Measurements from ENCODE around the gene ADAMTSL2.

Gene ADAMTSL2

DNA sequence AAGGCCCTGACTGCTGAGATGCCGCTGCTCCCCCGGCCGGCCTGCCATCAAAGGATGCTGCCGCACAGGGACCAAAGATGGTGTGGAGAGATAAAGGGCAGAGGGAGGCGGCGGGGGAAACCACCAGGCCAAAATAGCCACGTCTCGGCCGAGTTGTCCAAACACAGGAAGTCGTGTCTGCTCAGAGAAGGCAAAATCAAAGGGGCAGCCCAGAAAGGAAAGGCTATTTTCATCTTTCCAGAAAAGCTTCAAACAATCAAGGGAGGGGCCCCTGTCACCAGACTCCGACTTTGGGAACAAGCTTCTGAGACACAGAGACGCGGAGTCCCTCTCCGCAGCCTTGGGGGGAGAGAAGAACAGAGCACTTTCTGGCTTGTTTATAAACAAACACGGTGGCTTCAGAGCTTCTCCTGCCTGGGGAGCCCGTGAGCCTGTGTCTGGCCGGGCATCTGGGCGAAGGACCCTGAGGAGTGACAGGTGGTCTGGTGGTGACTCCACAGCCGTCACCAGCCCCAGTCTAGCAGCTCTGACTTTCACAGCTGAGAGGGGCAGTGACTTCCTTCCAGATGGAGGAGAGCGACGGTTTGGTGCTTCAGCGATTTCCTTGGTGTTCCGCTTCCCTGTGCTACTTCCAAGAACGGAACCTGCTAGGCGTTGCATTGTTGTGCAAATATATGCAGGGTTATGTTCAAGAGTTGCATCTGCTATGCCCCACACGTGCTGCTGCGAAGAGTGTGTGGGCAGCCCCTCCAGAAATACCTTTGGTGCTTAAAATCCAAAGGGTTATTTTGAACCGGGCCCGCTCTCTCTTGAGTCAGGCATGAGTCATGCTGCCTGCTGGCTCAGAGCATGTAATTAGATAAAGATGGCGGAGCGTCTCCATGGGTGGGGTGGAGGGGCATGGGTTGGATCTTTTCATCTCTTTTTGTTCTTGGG lies 24.0 kb downstream of the ADAMTSL2 start:
- Histone ChIP-seq H3K4me1 (ENCODE audit: control insufficient read depth in 2 of 2, insufficient read depth in 1 of 2, low read depth in 1 of 2, low read length in 2 of 2) (peaks cover 13 to 25% of the 10 kb centered on the region in 2 donors), H4K91ac (ENCODE audit: low read depth, low read length, poor library complexity) (no peak overlapping the region), H3K36me3 (replicated peaks in 1 of 2; ENCODE audit: control insufficient read depth in 2 of 2, insufficient read depth in 2 of 2, low read length in 2 of 2) (no peaks in the 10 kb centered on the region), H3K79me1 (ENCODE audit: low read depth, low read length) (no peaks in the 10 kb centered on the region), H3K18ac (ENCODE audit: low read length) (peak overlapping the region; percentile 76), H2AK5ac (ENCODE audit: low read depth, low read length) (no peak overlapping the region), H2BK5ac (ENCODE audit: low read length) (peak overlapping the region; percentile 42), H3K9ac (ENCODE audit: low read depth, low read length, poor library complexity) (no peak overlapping the region), H3K27ac (replicated peaks; ENCODE audit: low read length) (peak overlapping the region; percentile 3), H3K4ac (ENCODE audit: low read length) (no peak overlapping the region), H3K4me3 (ENCODE audit: low read length in 2 of 2) (peak overlapping the region in 1 of 2 donors; percentile 37), H4K8ac (ENCODE audit: low read depth, low read length) (peak overlapping the region; percentile 4), H3K23ac (ENCODE audit: low read depth, low read length, poor library complexity) (peak overlapping the region; percentile 17), H3K4me2 (ENCODE audit: insufficient read depth, low read length, poor library complexity, severe bottlenecking) (no peak overlapping the region), H2BK120ac (ENCODE audit: low read depth, low read length) (no peak overlapping the region), H2AFZ (ENCODE audit: low read length) (peak overlapping the region; percentile 90), H3K9me3 (replicated peaks in 1 of 2; ENCODE audit: control insufficient read depth in 2 of 2, insufficient read depth in 1 of 2, low read depth in 1 of 2, low read length in 2 of 2) (no peaks in the 10 kb centered on the region), H2BK12ac (ENCODE audit: low read length) (no peak overlapping the region), H2BK15ac (ENCODE audit: low read length) (peak overlapping the region; percentile 20), H3K14ac (ENCODE audit: low read length) (no peak overlapping the region), H3K27me3 (ENCODE audit: control insufficient read depth in 3 of 3, insufficient read depth in 3 of 3, low read depth in 1 of 3, low read length in 3 of 3) (peaks cover 0 to 2% (median 0%) of the 10 kb centered on the region in 3 experiments)
- no peak for DNase-seq (ENCODE audit: low spot score)
- no CpG with 5 or more reads among the region's 31 CpGs for WGBS, 2 donors (ENCODE audit: extremely low coverage in 2 of 2, insufficient read length in 2 of 2, insufficient replicate concordance in 1 of 2)

DNA sequence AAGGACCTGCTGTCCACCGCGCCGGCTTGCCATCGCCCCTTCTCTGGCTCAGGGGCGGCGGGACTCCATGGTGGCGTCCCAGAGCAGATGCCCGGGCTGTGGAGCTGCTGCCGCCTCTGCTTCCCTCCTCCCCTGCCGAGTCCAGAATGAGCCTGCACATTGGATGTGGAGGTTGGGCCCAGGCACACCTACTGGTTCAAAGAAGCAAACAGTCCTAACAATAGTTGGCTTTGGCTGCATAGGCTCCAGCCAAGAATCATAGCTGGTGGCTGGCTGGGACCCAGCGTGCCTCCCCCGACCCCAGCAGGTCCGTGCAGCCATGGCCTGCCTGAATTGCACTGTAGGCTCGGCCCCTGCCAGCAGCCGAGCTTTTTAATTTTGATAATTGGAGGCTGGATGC lies 25.8 kb downstream of the ADAMTSL2 start:
- Histone ChIP-seq H3K4ac (ENCODE audit: low read length) (no peak overlapping the region), H2BK120ac (ENCODE audit: low read depth, low read length) (no peak overlapping the region), H3K36me3 (replicated peaks in 1 of 2; ENCODE audit: control insufficient read depth in 2 of 2, insufficient read depth in 2 of 2, low read length in 2 of 2) (no peaks in the 10 kb centered on the region), H2BK5ac (ENCODE audit: low read length) (peak overlapping the region; percentile 71), H3K27ac (replicated peaks; ENCODE audit: low read length) (no peak overlapping the region), H3K79me1 (ENCODE audit: low read depth, low read length) (no peaks in the 10 kb centered on the region), H3K4me2 (ENCODE audit: insufficient read depth, low read length, poor library complexity, severe bottlenecking) (no peak overlapping the region), H3K4me3 (ENCODE audit: low read length in 2 of 2) (no peak overlapping the region), H3K9me3 (replicated peaks in 1 of 2; ENCODE audit: control insufficient read depth in 2 of 2, insufficient read depth in 1 of 2, low read depth in 1 of 2, low read length in 2 of 2) (no peaks in the 10 kb centered on the region), H2AK5ac (ENCODE audit: low read depth, low read length) (peak overlapping the region; percentile 76), H3K27me3 (ENCODE audit: control insufficient read depth in 3 of 3, insufficient read depth in 3 of 3, low read depth in 1 of 3, low read length in 3 of 3) (peaks cover 0 to 6% (median 0%) of the 10 kb centered on the region in 3 experiments), H3K4me1 (ENCODE audit: control insufficient read depth in 2 of 2, insufficient read depth in 1 of 2, low read depth in 1 of 2, low read length in 2 of 2) (peaks cover 10 to 29% of the 10 kb centered on the region in 2 donors), H2AFZ (ENCODE audit: low read length) (no peak overlapping the region), H3K23ac (ENCODE audit: low read depth, low read length, poor library complexity) (no peak overlapping the region), H2BK15ac (ENCODE audit: low read length) (no peak overlapping the region), H3K14ac (ENCODE audit: low read length) (peak overlapping the region; percentile 57), H3K18ac (ENCODE audit: low read length) (peak overlapping the region; percentile 65), H3K9ac (ENCODE audit: low read depth, low read length, poor library complexity) (no peak overlapping the region), H4K91ac (ENCODE audit: low read depth, low read length, poor library complexity) (no peak overlapping the region), H2BK12ac (ENCODE audit: low read length) (no peak overlapping the region), H4K8ac (ENCODE audit: low read depth, low read length) (no peak overlapping the region)
- no CpG with 5 or more reads among the region's 15 CpGs for WGBS, 2 donors (ENCODE audit: extremely low coverage in 2 of 2, insufficient read length in 2 of 2, insufficient replicate concordance in 1 of 2)
- DNase-seq (ENCODE audit: low spot score), result no peak

DNA sequence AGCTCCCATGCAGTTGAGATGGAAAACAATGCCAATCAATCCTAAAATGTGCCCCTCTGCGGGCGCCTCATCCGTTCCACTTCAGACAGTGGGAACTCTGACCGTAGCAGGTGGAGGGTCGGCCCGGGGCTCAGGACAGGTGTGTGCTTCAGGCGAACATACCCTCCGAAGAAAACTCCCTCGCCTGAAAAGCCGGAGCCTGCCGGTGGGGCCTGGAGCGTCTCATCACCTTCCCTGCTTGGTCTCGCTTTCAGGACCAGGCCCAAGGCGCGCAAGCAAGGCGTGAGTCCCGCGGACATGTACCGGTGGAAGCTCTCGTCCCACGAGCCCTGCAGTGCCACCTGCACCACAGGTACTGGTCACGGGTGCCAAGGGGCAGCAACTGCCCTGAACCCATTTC lies 26.4 kb downstream of the ADAMTSL2 start:
- Histone ChIP-seq H3K4me2 (ENCODE audit: insufficient read depth, low read length, poor library complexity, severe bottlenecking) (no peak overlapping the region), H3K36me3 (replicated peaks in 1 of 2; ENCODE audit: control insufficient read depth in 2 of 2, insufficient read depth in 2 of 2, low read length in 2 of 2) (no peaks in the 10 kb centered on the region), H2BK120ac (ENCODE audit: low read depth, low read length) (no peak overlapping the region), H2BK5ac (ENCODE audit: low read length) (no peak overlapping the region), H3K27me3 (ENCODE audit: control insufficient read depth in 3 of 3, insufficient read depth in 3 of 3, low read depth in 1 of 3, low read length in 3 of 3) (peaks cover 0 to 9% (median 0%) of the 10 kb centered on the region in 3 experiments), H4K8ac (ENCODE audit: low read depth, low read length) (peak overlapping the region; percentile 32), H3K4ac (ENCODE audit: low read length) (no peak overlapping the region), H3K23ac (ENCODE audit: low read depth, low read length, poor library complexity) (peak overlapping the region; percentile 70), H4K91ac (ENCODE audit: low read depth, low read length, poor library complexity) (peak overlapping the region; percentile 69), H3K27ac (replicated peaks; ENCODE audit: low read length) (no peak overlapping the region), H3K4me3 (ENCODE audit: low read length in 2 of 2) (no peak overlapping the region), H3K79me1 (ENCODE audit: low read depth, low read length) (no peaks in the 10 kb centered on the region), H2AK5ac (ENCODE audit: low read depth, low read length) (peak overlapping the region; percentile 61), H3K18ac (ENCODE audit: low read length) (peak overlapping the region; percentile 80), H2BK15ac (ENCODE audit: low read length) (peak overlapping the region; percentile 26), H3K9ac (ENCODE audit: low read depth, low read length, poor library complexity) (no peak overlapping the region), H2BK12ac (ENCODE audit: low read length) (no peak overlapping the region), H2AFZ (ENCODE audit: low read length) (no peak overlapping the region), H3K9me3 (replicated peaks in 1 of 2; ENCODE audit: control insufficient read depth in 2 of 2, insufficient read depth in 1 of 2, low read depth in 1 of 2, low read length in 2 of 2) (no peaks in the 10 kb centered on the region), H3K14ac (ENCODE audit: low read length) (no peak overlapping the region), H3K4me1 (ENCODE audit: control insufficient read depth in 2 of 2, insufficient read depth in 1 of 2, low read depth in 1 of 2, low read length in 2 of 2) (peaks cover 10 to 30% of the 10 kb centered on the region in 2 donors)
- no CpG with 5 or more reads among the region's 22 CpGs for WGBS, 2 donors (ENCODE audit: extremely low coverage in 2 of 2, insufficient read length in 2 of 2, insufficient replicate concordance in 1 of 2)
- DNase-seq (ENCODE audit: low spot score), result no peak

DNA sequence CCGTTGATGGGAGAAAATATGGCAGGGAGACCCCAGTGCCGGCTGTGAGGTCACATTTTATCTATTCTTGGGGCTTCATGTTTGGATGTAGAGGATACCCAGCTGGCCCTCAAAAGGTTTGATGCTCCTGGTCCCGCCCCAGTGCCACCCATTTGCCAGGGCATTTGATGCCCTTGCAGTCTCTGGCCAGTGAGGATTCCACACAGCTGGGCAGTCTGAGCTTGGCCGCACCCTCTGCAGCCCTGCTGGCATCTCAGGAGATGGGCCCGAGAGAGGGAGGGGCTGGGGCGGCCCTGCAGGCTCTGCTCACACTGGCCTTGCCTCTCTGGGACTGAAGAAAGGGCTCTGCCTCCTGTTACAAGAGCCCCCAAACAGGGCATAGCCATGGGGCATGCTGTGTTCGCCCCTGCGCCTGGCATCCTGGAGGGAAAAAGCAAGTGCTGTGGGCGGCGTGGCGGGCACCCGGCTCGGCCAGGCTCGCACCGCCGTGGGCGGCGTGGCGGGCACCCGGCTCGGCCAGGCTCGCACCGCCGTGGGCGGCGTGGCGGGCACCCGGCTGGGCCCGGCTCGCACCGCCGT lies 27.6 kb downstream of the ADAMTSL2 start:
- H3K9me3 ChIP-seq (replicated peaks in 1 of 2; ENCODE audit: control insufficient read depth in 2 of 2, insufficient read depth in 1 of 2, low read depth in 1 of 2, low read length in 2 of 2), result no peaks in the 10 kb centered on the region
- DNase-seq (ENCODE audit: low spot score), result no peak
- H3K27me3 ChIP-seq (ENCODE audit: control insufficient read depth in 3 of 3, insufficient read depth in 3 of 3, low read depth in 1 of 3, low read length in 3 of 3), result peaks cover 0 to 10% (median 0%) of the 10 kb centered on the region in 3 experiments
- no peak overlapping the region for H3K23ac ChIP-seq (ENCODE audit: low read depth, low read length, poor library complexity)
- H4K91ac ChIP-seq (ENCODE audit: low read depth, low read length, poor library complexity), result no peak overlapping the region
- no peak overlapping the region for H3K4ac ChIP-seq (ENCODE audit: low read length)
- H3K18ac ChIP-seq (ENCODE audit: low read length), result peak overlapping the region; percentile 46
- H2AK5ac ChIP-seq (ENCODE audit: low read depth, low read length), result peak overlapping the region; percentile 81
- no peak overlapping the region for H2BK15ac ChIP-seq (ENCODE audit: low read length)
- H2AFZ ChIP-seq (ENCODE audit: low read length), result no peak overlapping the region
- H2BK5ac ChIP-seq (ENCODE audit: low read length), result peak overlapping the region; percentile 24
- H3K79me1 ChIP-seq (ENCODE audit: low read depth, low read length), result no peaks in the 10 kb centered on the region
- no peak overlapping the region for H3K14ac ChIP-seq (ENCODE audit: low read length)
- no CpG with 5 or more reads among the region's 32 CpGs for WGBS, 2 donors (ENCODE audit: extremely low coverage in 2 of 2, insufficient read length in 2 of 2, insufficient replicate concordance in 1 of 2)
- H3K36me3 ChIP-seq (replicated peaks in 1 of 2; ENCODE audit: control insufficient read depth in 2 of 2, insufficient read depth in 2 of 2, low read length in 2 of 2), result no peaks in the 10 kb centered on the region
- H4K8ac ChIP-seq (ENCODE audit: low read depth, low read length), result no peak overlapping the region
- H3K27ac ChIP-seq (replicated peaks; ENCODE audit: low read length), result no peak overlapping the region
- H2BK120ac ChIP-seq (ENCODE audit: low read depth, low read length), result no peak overlapping the region
- H2BK12ac ChIP-seq (ENCODE audit: low read length), result no peak overlapping the region
- no peak overlapping the region for H3K4me3 ChIP-seq (ENCODE audit: low read length in 2 of 2)
- no peak overlapping the region for H3K9ac ChIP-seq (ENCODE audit: low read depth, low read length, poor library complexity)
- H3K4me2 ChIP-seq (ENCODE audit: insufficient read depth, low read length, poor library complexity, severe bottlenecking), result no peak overlapping the region
- peaks cover 10 to 28% of the 10 kb centered on the region in 2 donors for H3K4me1 ChIP-seq (ENCODE audit: control insufficient read depth in 2 of 2, insufficient read depth in 1 of 2, low read depth in 1 of 2, low read length in 2 of 2)
